HCT116 (cell line): ENCODE measurements around the gene GRB10.

Experiments used
- CBX3 ChIP-seq: IDR thresholded peaks from 2 replicates; pipeline ENCODE4 v1.6.1; 2012; ENCODE audit warnings: low read depth
- CTCF ChIP-seq, 3 experiments: fragments of 200-600 bp in 1 of 3; sonication (generic) in 1 of 3; IDR thresholded peaks in 2 of 3; conservative IDR thresholded peaks in 1 of 3; 2 replicates each; pipeline ENCODE4 v1.5.1; 2012 to 2017; ENCODE audit warnings: low read depth in 2 of 3, low read length in 2 of 3, antibody characterized with exemption in 1 of 3, borderline replicate concordance in 1 of 3, control low read depth in 1 of 3, mild to moderate bottlenecking in 1 of 3, mixed read lengths in 1 of 3, mixed run types in 1 of 3, moderate library complexity in 1 of 3; ENCODE audit not compliant: insufficient read depth in 1 of 3
- EZH2 ChIP-seq: fragments of 200-600 bp; sonication (generic); IDR thresholded peaks from 2 replicates; pipeline ENCODE4 v1.6.1; 2017; ENCODE audit warnings: antibody characterized with exemption, mixed run types
- POLR2A ChIP-seq: IDR thresholded peaks from 2 replicates; pipeline ENCODE4 v1.7.0; 2011; ENCODE audit warnings: borderline replicate concordance; ENCODE audit not compliant: insufficient read depth, insufficient read length; ENCODE audit errors: extremely low read depth
- POLR2AphosphoS5 ChIP-seq: IDR thresholded peaks from 2 replicates; pipeline ENCODE4 v1.6.1; 2011; ENCODE audit warnings: mild to moderate bottlenecking, low read depth, low read length, moderate library complexity
- SP1 ChIP-seq: IDR thresholded peaks from 2 replicates; pipeline ENCODE4 v1.6.1; 2012; ENCODE audit warnings: low read depth
- SRF ChIP-seq: IDR thresholded peaks from 2 replicates; pipeline ENCODE4 v1.6.1; 2012; ENCODE audit warnings: low read depth
- TCF7L2 ChIP-seq: IDR thresholded peaks from 2 replicates; pipeline ENCODE4 v1.7.0; 2011; ENCODE audit warnings: borderline replicate concordance, inconsistent platforms; ENCODE audit not compliant: insufficient read depth, insufficient read length; ENCODE audit errors: extremely low read depth
- YY1 ChIP-seq: IDR thresholded peaks from 2 replicates; pipeline ENCODE4 v1.6.1; 2011; ENCODE audit warnings: low read length, low read depth, moderate library complexity, mild to moderate bottlenecking; ENCODE audit not compliant: insufficient replicate concordance; ENCODE audit errors: extremely low read depth
- TF ChIP-seq, protein P1 (sequence below): IDR thresholded peaks from 2 replicates; pipeline ENCODE4 v1.6.1; 2012

DNA sequence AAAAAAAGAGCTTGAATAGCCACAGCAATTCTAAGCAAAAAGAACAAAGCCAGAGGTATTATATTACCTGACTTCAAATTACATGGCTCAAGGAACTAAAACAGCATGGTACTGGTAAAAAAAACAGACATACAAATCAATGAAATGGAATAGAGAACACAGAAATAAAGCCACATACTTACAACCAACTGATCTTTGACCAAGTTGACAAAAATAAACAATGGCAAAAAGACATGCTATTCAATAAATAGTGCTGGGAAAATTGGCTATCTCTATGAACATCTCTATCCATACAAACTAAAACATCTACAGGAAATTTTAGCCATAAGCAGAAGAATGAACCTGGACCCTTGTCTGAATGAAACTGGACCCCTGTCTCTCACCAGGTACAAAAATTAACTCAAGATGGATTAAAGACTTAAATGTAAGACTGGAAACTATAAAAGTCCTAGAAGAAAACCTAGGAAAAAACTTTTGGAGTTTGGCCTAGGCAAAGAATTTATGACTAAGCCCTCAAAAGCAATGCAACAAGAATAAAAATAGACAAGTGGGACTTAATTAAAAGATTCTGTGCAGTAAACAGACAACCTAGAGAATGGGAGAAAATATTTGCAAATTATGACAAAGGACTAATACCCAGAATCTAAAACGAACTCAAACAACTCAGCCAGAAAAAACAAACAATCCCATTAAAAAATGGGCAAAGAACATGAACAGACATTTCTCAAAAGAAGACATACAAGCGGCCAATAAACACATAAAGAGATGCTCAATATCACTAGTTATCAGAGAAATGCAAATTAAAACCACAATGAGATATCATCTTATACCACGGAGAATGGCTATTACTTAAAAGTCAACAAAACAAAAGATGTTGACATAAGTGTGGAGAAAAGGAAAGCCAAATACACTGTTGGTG, 144.7 kb downstream of the GRB10 start:
- TF ChIP-seq CTCF (IDR thresholded peaks at IDR 0.05 in 2 of 3, conservative IDR thresholded peaks at IDR 0.05 in 1 of 3; ENCODE audit: borderline replicate concordance in 1 of 3, insufficient read depth in 1 of 3, low read depth in 2 of 3, low read length in 2 of 3) (no peak), POLR2AphosphoS5 (no peak), EZH2 (no peak), YY1 (no peak), TCF7L2 (no peak), SRF (no peak), POLR2A (no peak), SP1 (no peak), CBX3 (no peak)
- TF ChIP-seq, protein P1, sequence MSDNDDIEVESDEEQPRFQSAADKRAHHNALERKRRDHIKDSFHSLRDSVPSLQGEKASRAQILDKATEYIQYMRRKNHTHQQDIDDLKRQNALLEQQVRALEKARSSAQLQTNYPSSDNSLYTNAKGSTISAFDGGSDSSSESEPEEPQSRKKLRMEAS: no peak
